Omental fat pad (tissue), 4 donors: Measurements from ENCODE around the gene GPR63. TPM values are rescaled to one million over a fixed set of nuclear protein-coding genes. Genes with fewer than 3 reads are reported as not detected.
A peak's percentile ranks its signal among the peaks of the same experiment; 100 is the strongest.

Experiments
- ATAC-seq: fragments of 150-250 bp; one replicate; pipeline ENCODE4 v1.9.1; 2016; ENCODE audit warnings: mild to moderate bottlenecking, moderate library complexity; ENCODE audit not compliant: low FRiP score
- DNase-seq: peaks from one replicate; pipeline ENCODE4 v3.0.0-alpha.2; 2019; ENCODE audit warnings: low spot score
- CTCF ChIP-seq, 3 donors: fragments of 450-650 bp; IDR thresholded peaks; one replicate each; pipeline ENCODE4 v1.5.1; 2016 to 2017; ENCODE audit warnings: antibody characterized with exemption in 3 of 3, mild to moderate bottlenecking in 3 of 3, moderate library complexity in 2 of 3
- total RNA-seq, 4 donors: library from RNA; depleted of rRNA; stranded (reverse); fragments of >200 nt; gene quantifications; one replicate each; pipeline ENCODE4 v1.1.0, GENCODE V29; 2016

Gene GPR63
- total RNA-seq, 4 donors from 2014 or later, result 0.47 to 1.7 (median 0.49) TPM

GRCh38 chr6:96849615-96850014 lies 12.3 kb upstream of the GPR63 start:
- no peak for TF ChIP-seq CTCF (IDR thresholded peaks at IDR 0.05)
- DNase-seq, result no peak
- ATAC-seq, result no peak

- no peak for ATAC-seq
- DNase-seq, result no peak
- TF ChIP-seq CTCF (IDR thresholded peaks at IDR 0.05), result no peak
Observed at GRCh38 chr6:96844530-96844929, 7.3 kb upstream of the GPR63 start.

GRCh38 chr6:96841345-96841744 lies 4.1 kb upstream of the GPR63 start:
- ATAC-seq (no peak), DNase-seq (no peak)
- no peak for TF ChIP-seq CTCF (IDR thresholded peaks at IDR 0.05)

GRCh38 chr6:96836631-96837080 lies 621 bp downstream of the GPR63 start:
- DNase-seq (no peak), ATAC-seq (peak; percentile 43)
- TF ChIP-seq CTCF (IDR thresholded peaks at IDR 0.05), result no peak

- no peak for ATAC-seq
- TF ChIP-seq CTCF (IDR thresholded peaks at IDR 0.05), result no peak
- no peak for DNase-seq
Observed at GRCh38 chr6:96834070-96834469, 3.2 kb downstream of the GPR63 start.

- TF ChIP-seq CTCF (IDR thresholded peaks at IDR 0.05), result no peak
- ATAC-seq, result no peak
- no peak for DNase-seq
Observed at GRCh38 chr6:96832780-96833179, 4.5 kb downstream of the GPR63 start.

- no peak for DNase-seq
- no peak for TF ChIP-seq CTCF (IDR thresholded peaks at IDR 0.05)
- no peak for ATAC-seq
Observed at GRCh38 chr6:96826865-96827264, 10.4 kb downstream of the GPR63 start.
